Ovary (tissue), 3 donors: ENCODE measurements around the gene AMPH.

Source experiments
- EP300 ChIP-seq: sonication (generic); formaldehyde crosslinking; IDR thresholded peaks from one replicate; pipeline ENCODE4 v1.6.1; 2017; ENCODE audit warnings: antibody characterized with exemption
- POLR2A ChIP-seq: fragments of 450-650 bp; IDR thresholded peaks from one replicate; pipeline ENCODE4 v1.6.1; 2017; ENCODE audit warnings: antibody characterized with exemption, mild to moderate bottlenecking, moderate library complexity
- TF ChIP-seq, protein P1 (sequence below), 3 donors: fragments of 450-650 bp in 2 of 3; fragments of 200-600 bp in 1 of 3; IDR thresholded peaks; one replicate each; pipeline versions ENCODE4 v1.5.1 to v1.8.0; 2016 to 2022; ENCODE audit warnings: antibody characterized with exemption in 3 of 3, mild to moderate bottlenecking in 1 of 3
- donor health status: DM: no; HTN: no; CAD: no.

- TF ChIP-seq POLR2A (no peak), EP300 (no peak)
- TF ChIP-seq, protein P1, sequence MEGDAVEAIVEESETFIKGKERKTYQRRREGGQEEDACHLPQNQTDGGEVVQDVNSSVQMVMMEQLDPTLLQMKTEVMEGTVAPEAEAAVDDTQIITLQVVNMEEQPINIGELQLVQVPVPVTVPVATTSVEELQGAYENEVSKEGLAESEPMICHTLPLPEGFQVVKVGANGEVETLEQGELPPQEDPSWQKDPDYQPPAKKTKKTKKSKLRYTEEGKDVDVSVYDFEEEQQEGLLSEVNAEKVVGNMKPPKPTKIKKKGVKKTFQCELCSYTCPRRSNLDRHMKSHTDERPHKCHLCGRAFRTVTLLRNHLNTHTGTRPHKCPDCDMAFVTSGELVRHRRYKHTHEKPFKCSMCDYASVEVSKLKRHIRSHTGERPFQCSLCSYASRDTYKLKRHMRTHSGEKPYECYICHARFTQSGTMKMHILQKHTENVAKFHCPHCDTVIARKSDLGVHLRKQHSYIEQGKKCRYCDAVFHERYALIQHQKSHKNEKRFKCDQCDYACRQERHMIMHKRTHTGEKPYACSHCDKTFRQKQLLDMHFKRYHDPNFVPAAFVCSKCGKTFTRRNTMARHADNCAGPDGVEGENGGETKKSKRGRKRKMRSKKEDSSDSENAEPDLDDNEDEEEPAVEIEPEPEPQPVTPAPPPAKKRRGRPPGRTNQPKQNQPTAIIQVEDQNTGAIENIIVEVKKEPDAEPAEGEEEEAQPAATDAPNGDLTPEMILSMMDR (IDR thresholded peaks at IDR 0.05) = no peak
Measured at GRCh38 chr7:38630720-38631673, at the start of gene AMPH.
